B cell (primary cell): ENCODE results near the gene LDHA. TPM values are rescaled to one million over a fixed set of nuclear protein-coding genes. Genes with fewer than 3 reads are reported as not detected.

Experiments used
- ATAC-seq: fragments of 200-7000 bp; cut with Tn5 transposase; one replicate; pipeline ENCODE4 v1.10.0; 2021; ENCODE audit warnings: low read depth, mild to moderate bottlenecking, moderate number of reproducible peaks, moderate library complexity
- CTCF ChIA-PET: fragments of 350-600 bp; sonication (Branson Sonifier 250); formaldehyde crosslinking; loops from one replicate; lab custom pipeline; 2021; ENCODE audit warnings: antibody characterized with exemption, inconsistent platforms; lab: Charles Lee
- POLR2A ChIA-PET: fragments of 350-600 bp; sonication (Branson Sonifier 250); formaldehyde crosslinking; loops from one replicate; lab custom pipeline; 2021; ENCODE audit warnings: antibody characterized with exemption; lab: Charles Lee
- DNase-seq: peaks from one replicate; pipeline ENCODE4 v3.0.0; 2013
- H2AFZ ChIP-seq: 2 replicates; pipeline ENCODE4 v1.6.1; 2012; ENCODE audit warnings: mild to moderate bottlenecking, low read depth, low read length; ENCODE audit not compliant: insufficient read depth, poor library complexity, severe bottlenecking
- H3K27ac ChIP-seq, 2 donors: 1 replicate in 1 of 2; 2 replicates in 1 of 2; pipeline ENCODE4 v1.5.1; 2012 to 2013; ENCODE audit warnings: low read length in 2 of 2, mild to moderate bottlenecking in 2 of 2, moderate library complexity in 1 of 2
- H3K27me3 ChIP-seq, 4 experiments: fragments of 200-600 bp in 1 of 4; sonication (generic) in 1 of 4; replicated peaks in 1 of 4; 1 replicate in 2 of 4; 2 replicates in 2 of 4; pipeline versions ENCODE4 v1.6.1 to v1.7.0; 2013 to 2016; ENCODE audit warnings: low read length in 3 of 4, mild to moderate bottlenecking in 2 of 4, mixed read lengths in 1 of 4, moderate library complexity in 1 of 4; ENCODE audit not compliant: insufficient read depth in 4 of 4, control insufficient read depth in 3 of 4; ENCODE audit errors: control extremely low read depth in 1 of 4
- H3K36me3 ChIP-seq, 2 experiments: replicated peaks in 1 of 2; 1 replicate in 1 of 2; 2 replicates in 1 of 2; pipeline versions ENCODE4 v1.6.1 to v1.7.1; 2013; ENCODE audit warnings: low read length in 1 of 2; ENCODE audit not compliant: insufficient read depth in 2 of 2, control insufficient read depth in 1 of 2; ENCODE audit errors: control extremely low read depth in 1 of 2, extremely low read depth in 1 of 2
- H3K4me1 ChIP-seq, 2 donors: fragments of 200-600 bp in 1 of 2; sonication (generic) in 1 of 2; 1 replicate in 1 of 2; 2 replicates in 1 of 2; pipeline versions ENCODE4 v1.5.1 to v1.6.1; 2013 to 2017; ENCODE audit warnings: low read length in 2 of 2; ENCODE audit not compliant: control insufficient read depth in 2 of 2, insufficient read depth in 2 of 2
- H3K4me2 ChIP-seq: replicated peaks from 2 replicates; pipeline ENCODE3; 2012; ENCODE audit warnings: mild to moderate bottlenecking, low read depth, low read length; ENCODE audit not compliant: poor library complexity, severe bottlenecking
- H3K4me3 ChIP-seq, 5 experiments: fragments of 200-600 bp in 1 of 5; sonication (generic) in 1 of 5; 1 replicate in 3 of 5; 2 replicates in 2 of 5; pipeline versions ENCODE4 v1.5.1 to v1.7.0; 2011 to 2016; ENCODE audit warnings: low read length in 4 of 5, mild to moderate bottlenecking in 4 of 5, low read depth in 2 of 5, control low read depth in 1 of 5, moderate library complexity in 1 of 5; ENCODE audit not compliant: insufficient read depth in 1 of 5; ENCODE audit errors: control extremely low read depth in 1 of 5, extremely low read depth in 1 of 5
- H3K79me2 ChIP-seq: fragments of 200-600 bp; sonication (generic); one replicate; pipeline ENCODE4 v1.6.0; 2016; ENCODE audit warnings: low read length; ENCODE audit not compliant: control insufficient read depth, insufficient read depth
- H3K9ac ChIP-seq: fragments of 200-600 bp; sonication (generic); 2 replicates; pipeline ENCODE4 v1.6.1; 2017; ENCODE audit warnings: mild to moderate bottlenecking, low read length, moderate library complexity
- H3K9me3 ChIP-seq, 3 donors: one replicate each; pipeline versions ENCODE4 v1.6.1 to v1.7.1; 2013; ENCODE audit warnings: low read length in 2 of 3; ENCODE audit not compliant: control insufficient read depth in 2 of 3, insufficient read depth in 1 of 3; ENCODE audit errors: control extremely low read depth in 1 of 3
- H4K20me1 ChIP-seq: 2 replicates; pipeline ENCODE4 v1.6.0; 2012; ENCODE audit warnings: mild to moderate bottlenecking, low read length; ENCODE audit not compliant: insufficient read depth, control insufficient read depth, poor library complexity, severe bottlenecking
- H3K27ac Mint-ChIP-seq: one replicate; pipeline ENCODE4 v1.8.0; 2021; ENCODE audit warnings: mixed read lengths
- H3K27me3 Mint-ChIP-seq: one replicate; pipeline ENCODE4 v1.8.0; 2021; ENCODE audit warnings: mixed read lengths
- H3K4me1 Mint-ChIP-seq: one replicate; pipeline ENCODE4 v1.8.0; 2021; ENCODE audit warnings: mixed read lengths
- H3K4me3 Mint-ChIP-seq: one replicate; pipeline ENCODE4 v1.8.0; 2021; ENCODE audit warnings: mixed read lengths
- H3K9me3 Mint-ChIP-seq: one replicate; pipeline ENCODE4 v1.8.0; 2022; ENCODE audit warnings: mixed read lengths; ENCODE audit not compliant: insufficient read depth
- EZH2 ChIP-seq: IDR thresholded peaks from 2 replicates; pipeline ENCODE4 v1.6.1; 2012; ENCODE audit warnings: borderline replicate concordance, low read depth, mild to moderate bottlenecking, moderate library complexity, low read length; ENCODE audit not compliant: insufficient read depth, poor library complexity, severe bottlenecking
- WGBS: methylation state at CpG from one replicate; pipeline ENCODE4 v1.1.5; 2013; ENCODE audit warnings: missing lambda C conversion rate; ENCODE audit not compliant: insufficient coverage; 5-methylcytosine and 5-hydroxymethylcytosine counted together
- intact Hi-C: fragments of 100-400 bp; cut with micrococcal nuclease; formaldehyde crosslinking; loops from one replicate; pipeline ENCODE4 v1.10.0; 2022
- polyA plus RNA-seq: library from polyadenylated mRNA; depleted of rRNA; stranded (reverse); fragments of >200 nt; gene quantifications from 2 replicates; pipeline ENCODE4 v1.2.3, GENCODE V29; 2012
- total RNA-seq, 2 donors: library from RNA; stranded (reverse); fragments of 120-200 nt in 1 of 2; gene quantifications; 1 replicate in 1 of 2; 2 replicates in 1 of 2; pipeline versions ENCODE4 v1.2.3 to v1.2.4, GENCODE V29; 2013 to 2022
- TF ChIP-seq, protein P1 (sequence below): fragments of 200-600 bp; IDR thresholded peaks from one replicate; pipeline ENCODE4 v1.8.0; 2022; ENCODE audit warnings: antibody characterized with exemption, mild to moderate bottlenecking

Gene LDHA
- total and polyA plus RNA-seq, 2 donors (not counting 1 experiment from before 2014, with no cell fraction given): 91.2 to 113 TPM

DNA sequence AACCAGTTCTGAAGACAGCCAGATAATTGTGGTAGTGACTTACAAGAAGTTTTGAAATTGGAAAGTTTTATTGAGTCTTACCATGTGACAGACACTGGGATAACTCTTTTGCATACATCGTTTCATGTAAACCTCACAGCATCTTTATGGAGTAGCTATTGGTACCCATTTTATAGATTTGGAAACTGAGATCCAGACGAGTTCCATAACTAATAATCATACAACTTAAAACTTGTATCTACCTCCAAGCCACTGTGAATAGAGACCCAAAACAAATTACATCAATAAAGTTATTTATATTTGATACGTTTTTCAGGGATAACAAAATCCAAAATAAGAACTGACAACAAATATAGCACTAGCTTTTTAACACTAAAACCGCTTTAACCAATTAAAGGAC lies 35.7 kb upstream of the LDHA start:
- DNase-seq (no peak), ATAC-seq (no peak)
- H3K4me1 ChIP-seq: no peaks in the 10 kb centered on the region
- H3K36me3 ChIP-seq: peaks cover 14 to 68% of the 10 kb centered on the region in 2 experiments
- H3K27ac ChIP-seq: no peak overlapping the region
- H3K27ac Mint-ChIP-seq: no peak overlapping the region
- H3K27me3 ChIP-seq: no peaks in the 10 kb centered on the region
- H2AFZ ChIP-seq: no peak overlapping the region
- H3K27me3 Mint-ChIP-seq: no peaks in the 10 kb centered on the region
- no peak overlapping the region for H3K4me3 Mint-ChIP-seq
- no peaks in the 10 kb centered on the region for H3K9me3 Mint-ChIP-seq
- no peak for TF ChIP-seq EZH2
- TF ChIP-seq, protein P1, sequence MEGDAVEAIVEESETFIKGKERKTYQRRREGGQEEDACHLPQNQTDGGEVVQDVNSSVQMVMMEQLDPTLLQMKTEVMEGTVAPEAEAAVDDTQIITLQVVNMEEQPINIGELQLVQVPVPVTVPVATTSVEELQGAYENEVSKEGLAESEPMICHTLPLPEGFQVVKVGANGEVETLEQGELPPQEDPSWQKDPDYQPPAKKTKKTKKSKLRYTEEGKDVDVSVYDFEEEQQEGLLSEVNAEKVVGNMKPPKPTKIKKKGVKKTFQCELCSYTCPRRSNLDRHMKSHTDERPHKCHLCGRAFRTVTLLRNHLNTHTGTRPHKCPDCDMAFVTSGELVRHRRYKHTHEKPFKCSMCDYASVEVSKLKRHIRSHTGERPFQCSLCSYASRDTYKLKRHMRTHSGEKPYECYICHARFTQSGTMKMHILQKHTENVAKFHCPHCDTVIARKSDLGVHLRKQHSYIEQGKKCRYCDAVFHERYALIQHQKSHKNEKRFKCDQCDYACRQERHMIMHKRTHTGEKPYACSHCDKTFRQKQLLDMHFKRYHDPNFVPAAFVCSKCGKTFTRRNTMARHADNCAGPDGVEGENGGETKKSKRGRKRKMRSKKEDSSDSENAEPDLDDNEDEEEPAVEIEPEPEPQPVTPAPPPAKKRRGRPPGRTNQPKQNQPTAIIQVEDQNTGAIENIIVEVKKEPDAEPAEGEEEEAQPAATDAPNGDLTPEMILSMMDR: no peak
- ChIA-PET POLR2A (no interaction called here), CTCF (interaction anchor here (1.0 kb wide), 1 partner anchor 115 kb away, joined by 3 read pairs; no protein-coding TSS in a partner anchor)
- H3K9me3 ChIP-seq: no peaks in the 10 kb centered on the region
- no peaks in the 10 kb centered on the region for H4K20me1 ChIP-seq
- no peaks in the 10 kb centered on the region for H3K79me2 ChIP-seq
- WGBS: no CpG with 5 or more reads among the region's 4 CpGs
- H3K4me2 ChIP-seq: no peak overlapping the region
- intact Hi-C loops: no loop called here
- H3K4me3 ChIP-seq: no peak overlapping the region
- H3K4me1 Mint-ChIP-seq: no peaks in the 10 kb centered on the region
- H3K9ac ChIP-seq: no peak overlapping the region

DNA sequence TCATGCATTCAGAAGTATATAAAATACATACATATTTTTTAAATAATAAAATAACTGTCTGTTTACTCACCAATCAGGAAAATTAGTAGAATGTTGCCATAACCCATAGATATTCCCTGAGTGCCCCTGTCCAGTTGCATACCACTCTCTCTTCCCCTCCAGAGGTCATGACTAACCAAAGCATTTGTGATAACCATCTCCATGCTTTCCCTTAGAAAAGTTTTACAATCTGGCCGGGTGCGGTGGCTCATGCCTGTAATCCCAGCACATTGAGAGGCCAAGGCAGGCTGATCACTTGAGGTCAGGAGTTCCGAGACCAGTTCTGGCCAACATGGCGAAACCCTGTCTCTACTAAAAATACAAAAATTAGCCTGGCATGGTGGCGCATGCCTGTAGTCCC lies 33.2 kb upstream of the LDHA start:
- Histone ChIP-seq H3K9ac (no peak overlapping the region), H3K9me3 (no peaks in the 10 kb centered on the region), H3K4me1 (no peaks in the 10 kb centered on the region), H3K4me3 (no peak overlapping the region), H3K36me3 (peaks cover 15 to 80% of the 10 kb centered on the region in 2 experiments), H2AFZ (no peak overlapping the region), H3K27ac (no peak overlapping the region), H4K20me1 (no peaks in the 10 kb centered on the region), H3K79me2 (no peaks in the 10 kb centered on the region), H3K4me2 (no peak overlapping the region), H3K27me3 (no peaks in the 10 kb centered on the region)
- no peaks in the 10 kb centered on the region for H3K9me3 Mint-ChIP-seq
- no peaks in the 10 kb centered on the region for H3K27me3 Mint-ChIP-seq
- ChIA-PET CTCF (no interaction called here), POLR2A (no interaction called here)
- no peak overlapping the region for H3K4me3 Mint-ChIP-seq
- ATAC-seq (no peak), DNase-seq (no peak)
- TF ChIP-seq, protein P1: no peak
- no peak for TF ChIP-seq EZH2
- no peaks in the 10 kb centered on the region for H3K4me1 Mint-ChIP-seq
- WGBS: 100% methylated on average over 4 of the region's 5 CpGs
- no peak overlapping the region for H3K27ac Mint-ChIP-seq
- intact Hi-C loops: no loop called here
